Fibroblast of pulmonary artery (primary cell): ENCODE results near the gene RAX.
A peak's percentile ranks its signal among the peaks of the same experiment; 100 is the strongest.

Experiments used
- DNase-seq: peaks from one replicate; pipeline ENCODE4 v3.0.0-alpha.2; 2010; ENCODE audit warnings: low read depth
- H3K4me3 ChIP-seq: replicated peaks from 2 replicates; pipeline ENCODE4 v1.5.1; 2011; ENCODE audit warnings: low read depth, mild to moderate bottlenecking, control low read depth, low read length, moderate library complexity
- CTCF ChIP-seq: IDR thresholded peaks from 2 replicates; pipeline ENCODE4 v1.5.1; 2011; ENCODE audit warnings: mild to moderate bottlenecking, control low read depth, low read length, inconsistent platforms; ENCODE audit errors: missing control alignments

Gene RAX

DNA sequence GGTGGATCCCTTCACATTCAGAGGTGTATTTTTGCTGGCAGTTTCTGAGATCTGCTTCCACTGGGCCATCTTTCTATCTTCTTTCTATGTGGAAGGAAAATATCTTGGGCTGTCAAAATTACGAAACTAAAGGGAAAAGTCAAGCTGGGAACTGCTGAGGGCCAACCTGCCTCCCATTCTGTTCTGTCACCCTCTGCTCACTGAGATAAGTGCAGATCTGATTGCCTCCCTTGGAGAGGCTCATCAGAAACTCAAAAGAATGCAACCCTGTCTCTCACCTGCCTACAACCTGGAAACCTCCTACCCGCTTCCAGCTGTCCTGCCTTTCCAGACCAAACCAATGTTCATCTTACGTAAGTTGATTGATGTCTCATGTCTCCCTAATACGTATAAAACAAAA, 26.5 kb downstream of the RAX start:
- no peak for TF ChIP-seq CTCF
- no peak overlapping the region for H3K4me3 ChIP-seq
- no peak for DNase-seq

DNA sequence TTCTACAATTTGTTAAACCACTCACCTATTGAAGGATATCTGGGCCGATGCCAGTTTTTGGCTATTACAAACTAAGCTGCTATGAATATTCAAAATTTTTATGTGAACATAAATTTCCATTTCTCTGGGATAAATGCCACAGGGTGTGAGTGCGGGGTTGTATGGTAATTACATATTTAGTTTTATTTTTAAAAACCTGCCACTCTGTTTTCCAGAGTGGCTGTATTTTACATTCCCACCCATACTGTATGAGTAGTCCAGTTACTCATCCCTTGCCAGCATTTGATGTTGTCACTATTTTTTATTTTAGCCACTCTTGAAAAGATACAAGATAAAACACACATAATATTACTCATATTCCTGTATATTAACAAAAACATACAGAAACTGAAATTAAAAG, 30.3 kb downstream of the RAX start:
- no peak overlapping the region for H3K4me3 ChIP-seq
- TF ChIP-seq CTCF: no peak
- DNase-seq: no peak

DNA sequence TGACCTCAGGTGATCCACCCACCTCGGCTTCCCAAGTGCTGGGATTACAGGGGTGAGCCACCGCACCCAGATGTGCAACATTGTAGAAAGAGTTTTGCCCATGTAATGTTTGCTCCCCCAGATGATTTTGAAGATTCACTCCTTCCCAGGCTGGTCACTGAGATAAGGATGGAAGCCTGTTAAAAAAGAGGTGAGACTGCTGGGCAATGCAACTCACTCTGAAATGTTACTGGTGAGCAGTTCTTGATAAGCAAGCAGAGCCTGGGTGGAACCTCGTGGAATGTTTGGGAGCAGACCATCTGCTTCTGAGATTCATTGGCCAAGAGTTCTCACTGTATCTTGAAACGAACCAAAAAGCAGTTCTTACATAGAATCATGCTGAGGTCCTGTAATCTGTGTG, 33.6 kb downstream of the RAX start:
- TF ChIP-seq CTCF: no peak
- DNase-seq: no peak
- H3K4me3 ChIP-seq: no peak overlapping the region

- no peak overlapping the region for H3K4me3 ChIP-seq
- DNase-seq: no peak
- no peak for TF ChIP-seq CTCF
These were observed 34.9 kb downstream of the RAX start for GRCh38 chr18:59238385-59238784.

GRCh38 chr18:59233017-59233410, 40.2 kb downstream of the RAX start:
- no peak overlapping the region for H3K4me3 ChIP-seq
- TF ChIP-seq CTCF: no peak
- DNase-seq: peak; percentile 7

GRCh38 chr18:59232309-59233016, 40.8 kb downstream of the RAX start:
- H3K4me3 ChIP-seq: no peak overlapping the region
- DNase-seq: no peak
- no peak for TF ChIP-seq CTCF

- no peak overlapping the region for H3K4me3 ChIP-seq
- TF ChIP-seq CTCF: no peak
- DNase-seq: no peak
These were observed 41.4 kb downstream of the RAX start for GRCh38 chr18:59231877-59232276.
